GM10248 (cell line): ENCODE measurements around the gene KIF23.

Experiments used
- CTCF ChIA-PET: fragments of 300-600 bp; sonication (Branson Sonifier 250); formaldehyde crosslinking; extraction: SDS; loops from one replicate; lab custom pipeline; 2021; ENCODE audit warnings: antibody characterized with exemption; lab: Yijun Ruan, JAX
- POLR2A ChIA-PET: fragments of 350-650 bp; sonication (Branson Sonifier 250); formaldehyde crosslinking; extraction: SDS; loops from one replicate; lab custom pipeline; 2020; ENCODE audit warnings: antibody characterized with exemption; lab: Yijun Ruan, JAX
- DNase-seq: peaks from one replicate; pipeline ENCODE4 v3.0.0; 2012; ENCODE audit errors: extremely low spot score
- TF ChIP-seq, protein P1 (sequence below): IDR thresholded peaks from 2 replicates; pipeline ENCODE4 v1.5.1; 2012; ENCODE audit warnings: mild to moderate bottlenecking, low read depth; ENCODE audit errors: extremely low read depth, missing control alignments, control extremely low read depth

KIF23 gene

DNA sequence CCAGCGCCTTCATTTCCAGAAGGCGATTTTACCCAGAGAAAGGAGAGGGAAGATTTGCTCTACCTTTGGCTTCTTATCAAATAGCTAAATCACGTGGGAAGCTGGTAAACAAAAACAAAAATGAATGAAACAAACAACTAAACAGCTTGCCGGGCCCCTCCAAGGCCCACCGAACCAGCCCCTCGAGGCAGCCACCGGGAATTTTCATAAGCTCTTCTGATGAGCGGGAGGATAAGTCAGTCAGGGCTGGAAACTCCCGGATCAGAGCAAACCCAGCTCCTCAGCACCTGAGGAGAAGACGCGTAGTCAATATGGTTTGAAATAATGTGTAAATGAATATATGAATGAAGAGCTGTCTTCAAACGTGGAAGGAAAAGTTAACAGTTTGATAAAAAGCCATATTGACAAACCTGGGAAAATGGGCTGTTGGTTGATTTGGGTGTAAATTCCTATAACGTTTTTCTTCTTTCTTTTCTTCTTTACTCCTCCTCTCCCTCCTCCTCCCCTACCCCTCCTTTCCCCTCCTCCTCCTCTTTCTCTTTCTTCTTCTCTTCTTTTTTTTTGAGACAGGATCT is 49.1 kb downstream of the KIF23 start:
- ChIA-PET POLR2A (interaction anchor here (3.5 kb wide), 1 partner anchor 10 kb away, joined by 49 read pairs; the partner anchor contains the start of gene RPLP1), CTCF (interaction anchor here (0.6 to 3.3 kb wide), 24 partner anchors 9 to 1072 kb away, joined by 3 to 47 read pairs (median 4); partner anchors contain the start of genes GLCE, KIF23 and RPLP1)
- TF ChIP-seq, protein P1, sequence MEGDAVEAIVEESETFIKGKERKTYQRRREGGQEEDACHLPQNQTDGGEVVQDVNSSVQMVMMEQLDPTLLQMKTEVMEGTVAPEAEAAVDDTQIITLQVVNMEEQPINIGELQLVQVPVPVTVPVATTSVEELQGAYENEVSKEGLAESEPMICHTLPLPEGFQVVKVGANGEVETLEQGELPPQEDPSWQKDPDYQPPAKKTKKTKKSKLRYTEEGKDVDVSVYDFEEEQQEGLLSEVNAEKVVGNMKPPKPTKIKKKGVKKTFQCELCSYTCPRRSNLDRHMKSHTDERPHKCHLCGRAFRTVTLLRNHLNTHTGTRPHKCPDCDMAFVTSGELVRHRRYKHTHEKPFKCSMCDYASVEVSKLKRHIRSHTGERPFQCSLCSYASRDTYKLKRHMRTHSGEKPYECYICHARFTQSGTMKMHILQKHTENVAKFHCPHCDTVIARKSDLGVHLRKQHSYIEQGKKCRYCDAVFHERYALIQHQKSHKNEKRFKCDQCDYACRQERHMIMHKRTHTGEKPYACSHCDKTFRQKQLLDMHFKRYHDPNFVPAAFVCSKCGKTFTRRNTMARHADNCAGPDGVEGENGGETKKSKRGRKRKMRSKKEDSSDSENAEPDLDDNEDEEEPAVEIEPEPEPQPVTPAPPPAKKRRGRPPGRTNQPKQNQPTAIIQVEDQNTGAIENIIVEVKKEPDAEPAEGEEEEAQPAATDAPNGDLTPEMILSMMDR: no peak
- no peak for DNase-seq

DNA sequence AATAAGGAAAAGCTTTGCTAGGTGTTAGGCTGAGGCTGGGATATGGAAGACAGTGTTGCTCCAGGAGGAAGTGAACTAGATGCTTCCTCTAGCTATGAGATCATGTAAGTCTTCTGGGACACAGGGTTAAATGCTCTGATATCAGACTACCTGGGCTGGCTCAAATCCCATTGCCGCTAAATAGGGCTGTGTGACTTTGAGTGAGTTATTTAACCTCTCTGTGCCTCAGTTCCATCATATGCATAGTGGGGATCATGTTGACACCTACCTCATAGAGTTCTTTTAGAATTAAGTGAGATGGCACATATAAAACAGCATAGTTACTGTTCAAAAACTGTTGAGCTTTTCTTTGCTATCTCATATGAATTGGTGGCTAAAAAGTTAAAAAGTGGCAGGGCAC is 51.1 kb downstream of the KIF23 start:
- POLR2A ChIA-PET: interaction anchor here (1.2 kb wide), 1 partner anchor 13 kb away, joined by 4 read pairs; the partner anchor contains the start of gene RPLP1
- TF ChIP-seq, protein P1: no peak
- DNase-seq: no peak
- CTCF ChIA-PET: interaction anchor here (0.9 to 3.6 kb wide), 8 partner anchors 10 to 44 kb away, joined by 3 to 24 read pairs (median 4); partner anchors contain the start of gene RPLP1

DNA sequence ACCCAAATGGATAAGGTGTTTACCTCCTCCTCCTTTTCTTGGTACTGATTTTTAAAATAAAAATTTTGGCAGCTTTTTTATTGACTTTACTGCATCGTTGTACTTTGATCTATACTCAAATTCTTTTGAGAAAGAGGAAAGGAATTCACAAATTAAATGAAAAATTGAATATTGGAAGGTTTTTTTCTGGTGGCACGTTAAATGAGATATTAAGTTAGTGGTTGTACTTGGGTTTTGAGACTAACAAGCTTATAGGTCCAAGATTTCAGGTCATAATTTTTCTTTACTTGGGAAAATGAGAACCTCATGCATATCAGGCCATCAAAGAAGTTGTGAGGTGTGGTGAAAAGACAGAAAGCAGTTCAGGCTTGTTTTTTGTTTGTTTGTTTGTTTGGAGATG is 52.6 kb downstream of the KIF23 start:
- ChIA-PET CTCF (interaction anchor here (0.7 to 3.6 kb wide), 11 partner anchors 9 to 1039 kb away, joined by 3 to 24 read pairs (median 4); no protein-coding TSS in a partner anchor), POLR2A (interaction anchor here (1.6 kb wide), 1 partner anchor 11 kb away, joined by 3 read pairs; no protein-coding TSS in a partner anchor)
- TF ChIP-seq, protein P1: no peak
- no peak for DNase-seq

DNA sequence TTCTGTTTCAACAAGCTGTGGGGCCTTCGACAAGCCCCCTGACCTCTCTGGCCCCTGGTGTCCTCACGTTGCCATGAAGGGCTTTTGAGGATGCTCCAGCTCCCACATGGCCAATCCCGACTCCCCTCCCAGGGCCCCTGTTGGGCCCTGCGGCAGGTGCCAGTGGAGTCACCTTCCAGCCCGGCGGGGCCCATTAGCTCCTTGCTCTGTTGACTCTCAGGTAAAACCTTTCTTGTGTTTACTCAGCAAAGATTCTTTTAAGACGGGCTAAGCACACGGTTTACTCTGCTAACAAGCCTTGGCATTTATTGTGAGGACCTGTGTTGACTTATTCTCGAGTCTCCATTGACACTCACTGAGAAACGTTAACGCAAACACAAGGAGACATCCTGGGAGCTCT is 53.5 kb downstream of the KIF23 start:
- CTCF ChIA-PET: interaction anchor here (0.7 to 3.6 kb wide), 7 partner anchors 8 to 41 kb away, joined by 3 to 24 read pairs (median 3); no protein-coding TSS in a partner anchor
- TF ChIP-seq, protein P1: no peak
- POLR2A ChIA-PET: interaction anchor here (1.6 kb wide), 1 partner anchor 12 kb away, joined by 3 read pairs; no protein-coding TSS in a partner anchor
- DNase-seq: no peak

DNA sequence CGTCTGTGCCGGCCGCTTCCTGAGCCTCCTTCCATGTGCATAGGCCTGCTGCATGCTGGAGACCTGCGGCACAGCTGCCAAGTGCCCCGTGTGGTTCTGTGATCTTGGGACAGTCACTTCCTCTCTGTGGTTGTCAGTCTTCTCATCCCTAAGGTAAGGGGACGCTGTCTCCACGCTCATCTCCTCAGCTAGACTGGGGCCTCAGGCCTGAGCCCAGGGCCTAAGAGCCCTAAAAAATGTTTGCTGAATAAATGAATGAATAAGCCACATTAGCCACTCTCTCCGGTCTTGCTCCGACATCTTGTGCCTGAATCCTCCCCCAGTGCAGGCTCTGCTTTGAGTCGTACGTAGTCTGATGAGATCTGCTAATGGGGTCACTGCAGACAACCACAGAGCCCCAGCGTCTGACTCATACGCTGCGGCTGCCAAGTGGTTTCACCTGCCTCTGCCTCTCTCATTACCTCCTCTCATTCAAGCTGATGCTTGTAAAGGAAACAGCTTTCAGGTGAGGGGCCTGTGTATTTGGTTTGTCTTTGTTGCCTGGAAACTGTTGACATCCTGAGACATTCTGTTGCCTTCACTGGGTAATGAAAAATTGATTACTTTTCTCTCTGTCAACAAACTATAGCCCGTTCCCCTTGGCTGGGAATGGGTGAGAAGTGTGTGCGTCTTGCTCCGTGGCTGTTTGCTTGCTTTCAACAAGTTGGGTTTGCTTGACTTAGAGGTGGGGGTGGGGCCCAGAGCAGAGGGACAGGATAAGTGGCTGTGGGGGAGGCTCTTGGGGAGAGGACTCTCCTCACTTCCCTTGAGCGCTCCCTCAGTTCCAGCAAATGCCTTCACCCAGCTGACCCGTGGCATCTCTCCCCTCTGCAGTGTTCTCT is 54.3 kb downstream of the KIF23 start:
- DNase-seq: peak; percentile 30
- ChIA-PET CTCF (interaction anchor here (0.7 to 3.6 kb wide), 6 partner anchors 7 to 22 kb away, joined by 3 to 24 read pairs (median 8); no protein-coding TSS in a partner anchor), POLR2A (interaction anchor here (1.1 kb wide), 1 partner anchor 13 kb away, joined by 5 read pairs; no protein-coding TSS in a partner anchor)
- TF ChIP-seq, protein P1: no peak

DNA sequence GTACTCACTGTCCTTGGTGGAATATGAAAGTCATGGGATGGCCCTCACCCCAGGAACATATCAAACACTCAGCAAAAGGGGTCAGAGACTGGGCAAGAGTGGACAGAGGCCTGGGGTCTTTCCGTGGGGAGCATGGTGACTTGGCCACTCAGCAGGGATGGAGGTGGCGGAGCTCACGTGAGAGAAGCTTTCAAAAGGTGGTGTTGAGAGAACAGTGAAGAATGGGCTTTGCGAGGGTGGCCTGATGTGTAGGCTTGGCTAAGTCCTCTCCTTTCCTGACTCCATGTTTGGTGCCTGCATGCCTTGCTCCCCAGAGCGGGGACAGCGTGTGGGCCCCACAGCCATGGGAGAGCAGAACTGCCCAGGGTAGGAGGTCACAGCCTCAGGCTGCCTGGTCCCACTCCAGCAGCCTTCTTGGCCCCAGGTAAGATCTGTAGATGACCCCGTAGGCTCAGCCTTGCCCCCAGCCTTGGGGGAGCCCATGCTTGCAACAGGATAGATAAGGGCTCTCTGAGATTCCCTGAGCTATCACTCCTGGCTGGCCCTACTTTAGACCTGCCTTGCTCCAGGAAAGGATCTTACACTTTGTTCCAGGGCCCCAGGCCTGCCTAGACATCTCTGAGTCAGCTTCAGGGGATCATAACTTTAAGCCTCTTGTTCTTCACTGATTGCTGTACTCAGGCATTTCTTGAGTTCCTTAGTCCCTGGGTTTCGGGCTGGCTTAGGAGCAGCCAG is 55.5 kb downstream of the KIF23 start:
- TF ChIP-seq, protein P1: no peak
- DNase-seq: no peak
- POLR2A ChIA-PET: interaction anchor here (0.6 to 1.1 kb wide), 2 partner anchors 14 to 629 kb away, joined by 5 to 7 read pairs; no protein-coding TSS in a partner anchor
- CTCF ChIA-PET: interaction anchor here (1.3 to 1.8 kb wide), 2 partner anchors 8 to 21 kb away, joined by 4 to 11 read pairs; no protein-coding TSS in a partner anchor
